HCEC 1CT (cell line): ENCODE measurements around the gene GPR143.

Source experiments
- DNase-seq: peaks from one replicate; pipeline ENCODE4 v3.0.0-alpha.2; 2017

The GPR143 gene

GRCh38 chrX:9707306-9708033, 58.2 kb downstream of the GPR143 start:
- DNase-seq, result no peak

GRCh38 chrX:9706421-9706820, 59.2 kb downstream of the GPR143 start:
- no peak for DNase-seq

- no peak for DNase-seq
Observed at GRCh38 chrX:9704876-9705465, 60.7 kb downstream of the GPR143 start.

GRCh38 chrX:9703406-9703805, 62.2 kb downstream of the GPR143 start:
- no peak for DNase-seq

- DNase-seq, result no peak
Observed at GRCh38 chrX:9701790-9702189, 63.9 kb downstream of the GPR143 start.

- DNase-seq, result no peak
Observed at GRCh38 chrX:9700555-9700954, 65.1 kb downstream of the GPR143 start.

- no peak for DNase-seq
Observed at GRCh38 chrX:9698576-9698975, 67.1 kb downstream of the GPR143 start.

GRCh38 chrX:9693307-9694001, 72.2 kb downstream of the GPR143 start:
- no peak for DNase-seq

GRCh38 chrX:9690046-9690445, 75.6 kb downstream of the GPR143 start:
- DNase-seq, result no peak

- DNase-seq, result no peak
Observed at GRCh38 chrX:9688833-9689232, 76.8 kb downstream of the GPR143 start.

- no peak for DNase-seq
Observed at GRCh38 chrX:9687899-9688298, 77.7 kb downstream of the GPR143 start.

- DNase-seq, result no peak
Observed at GRCh38 chrX:9683350-9683749, 82.3 kb downstream of the GPR143 start.

GRCh38 chrX:9682861-9683260, 82.8 kb downstream of the GPR143 start:
- no peak for DNase-seq

- DNase-seq, result no peak
Observed at GRCh38 chrX:9682456-9682855, 83.2 kb downstream of the GPR143 start.

GRCh38 chrX:9681422-9681821, 84.2 kb downstream of the GPR143 start:
- peak; percentile 3 for DNase-seq

GRCh38 chrX:9681011-9681410, 84.6 kb downstream of the GPR143 start:
- no peak for DNase-seq

- no peak for DNase-seq
Observed at GRCh38 chrX:9678215-9678965, 87.3 kb downstream of the GPR143 start.

- DNase-seq, result no peak
Observed at GRCh38 chrX:9677098-9677739, 88.4 kb downstream of the GPR143 start.

- DNase-seq, result no peak
Observed at GRCh38 chrX:9676738-9677097, 88.9 kb downstream of the GPR143 start.

GRCh38 chrX:9676306-9676705, 89.3 kb downstream of the GPR143 start:
- no peak for DNase-seq
